Measurements from ENCODE around the gene RAD54L2.

- TF ChIP-seq, protein P1, sequence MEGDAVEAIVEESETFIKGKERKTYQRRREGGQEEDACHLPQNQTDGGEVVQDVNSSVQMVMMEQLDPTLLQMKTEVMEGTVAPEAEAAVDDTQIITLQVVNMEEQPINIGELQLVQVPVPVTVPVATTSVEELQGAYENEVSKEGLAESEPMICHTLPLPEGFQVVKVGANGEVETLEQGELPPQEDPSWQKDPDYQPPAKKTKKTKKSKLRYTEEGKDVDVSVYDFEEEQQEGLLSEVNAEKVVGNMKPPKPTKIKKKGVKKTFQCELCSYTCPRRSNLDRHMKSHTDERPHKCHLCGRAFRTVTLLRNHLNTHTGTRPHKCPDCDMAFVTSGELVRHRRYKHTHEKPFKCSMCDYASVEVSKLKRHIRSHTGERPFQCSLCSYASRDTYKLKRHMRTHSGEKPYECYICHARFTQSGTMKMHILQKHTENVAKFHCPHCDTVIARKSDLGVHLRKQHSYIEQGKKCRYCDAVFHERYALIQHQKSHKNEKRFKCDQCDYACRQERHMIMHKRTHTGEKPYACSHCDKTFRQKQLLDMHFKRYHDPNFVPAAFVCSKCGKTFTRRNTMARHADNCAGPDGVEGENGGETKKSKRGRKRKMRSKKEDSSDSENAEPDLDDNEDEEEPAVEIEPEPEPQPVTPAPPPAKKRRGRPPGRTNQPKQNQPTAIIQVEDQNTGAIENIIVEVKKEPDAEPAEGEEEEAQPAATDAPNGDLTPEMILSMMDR (conservative IDR thresholded peaks at IDR 0.05), result no peak
- no peak for TF ChIP-seq ZFX (IDR thresholded peaks at IDR 0.05)
Measured at GRCh38 chr3:51522273-51522962, 16.1 kb upstream of the RAD54L2 start.
